Body of pancreas (tissue), 4 donors: ENCODE results near the gene HSPA12B. TPM values are rescaled to one million over a fixed set of nuclear protein-coding genes. Genes with fewer than 3 reads are reported as not detected.

Source experiments
- ATAC-seq: fragments of 150-250 bp; one replicate; pipeline ENCODE4 v1.9.1; 2016
- DNase-seq, 4 donors: peaks; one replicate each; pipeline ENCODE4 v3.0.0-alpha.2; 2019
- H3K27ac ChIP-seq, 4 donors: fragments of 200-600 bp; sonication (generic); 1 replicate in 3 of 4; 2 replicates in 1 of 4; pipeline versions ENCODE4 v1.5.1 to v1.6.1; 2016 to 2019; ENCODE audit warnings: mild to moderate bottlenecking in 1 of 4, mixed read lengths in 1 of 4, moderate library complexity in 1 of 4
- H3K27me3 ChIP-seq, 2 donors: fragments of 200-600 bp; sonication (generic); one replicate each; pipeline ENCODE4 v1.6.0; 2016; ENCODE audit warnings: mild to moderate bottlenecking in 1 of 2
- H3K36me3 ChIP-seq, 2 donors: fragments of 200-600 bp; sonication (generic); replicated peaks in 1 of 2; 2 replicates each; pipeline ENCODE4 v1.5.1; 2016; ENCODE audit warnings: low read depth in 2 of 2; ENCODE audit not compliant: insufficient read depth in 1 of 2
- H3K4me1 ChIP-seq: fragments of 200-600 bp; sonication (generic); one replicate; pipeline ENCODE4 v1.6.0; 2016
- H3K4me3 ChIP-seq, 2 donors: fragments of 200-600 bp; sonication (generic); 1 replicate in 1 of 2; 2 replicates in 1 of 2; pipeline ENCODE4 v1.5.1; 2016 to 2019
- H3K9me3 ChIP-seq, 3 donors: fragments of 200-600 bp; sonication (generic); 1 replicate in 2 of 3; 2 replicates in 1 of 3; pipeline ENCODE4 v1.5.1; 2016
- CTCF ChIP-seq, 7 experiments: fragments of 450-650 bp in 4 of 7; fragments of 200-600 bp in 3 of 7; sonication (generic) in 3 of 7; IDR thresholded peaks; one replicate each; pipeline ENCODE4 v1.5.1; 2016 to 2019; ENCODE audit warnings: antibody characterized with exemption in 7 of 7
- POLR2A ChIP-seq, 3 donors: fragments of 450-650 bp; IDR thresholded peaks; one replicate each; pipeline ENCODE4 v1.6.1; 2016; ENCODE audit warnings: antibody characterized with exemption in 3 of 3, mild to moderate bottlenecking in 2 of 3
- WGBS, 2 donors: methylation state at CpG; one replicate each; pipeline ENCODE4 v1.1.5; 2017; 5-methylcytosine and 5-hydroxymethylcytosine counted together
- intact Hi-C: fragments of 100-400 bp; cut with DNase I; formaldehyde crosslinking; loops from one replicate; pipeline ENCODE4 v1.15.1; 2023
- total RNA-seq, 2 donors: library from RNA; depleted of rRNA; stranded (reverse); fragments of >200 nt; gene quantifications; one replicate each; pipeline ENCODE4 v1.1.0, GENCODE V29; 2016

The HSPA12B gene
- total RNA-seq, 2 donors from 2014 or later = 3.3 to 4.4 TPM

GRCh38 chr20:3753501-3754275 lies 21.2 kb downstream of the HSPA12B start:
- Histone ChIP-seq H3K4me1 (peaks cover 32% of the 10 kb centered on the region), H3K36me3 (no peaks in the 10 kb centered on the region), H3K9me3 (no peaks in the 10 kb centered on the region), H3K27me3 (peaks cover 0 to 13% of the 10 kb centered on the region in 2 donors), H3K27ac (no peak overlapping the region), H3K4me3 (no peak overlapping the region)
- 87 to 88% methylated on average over 17 to 25 of the region's 26 CpGs for WGBS, 2 donors
- DNase-seq (no peak), ATAC-seq (no peak)
- intact Hi-C loops = no loop called here
- no peak for TF ChIP-seq CTCF (IDR thresholded peaks at IDR 0.05)
- TF ChIP-seq POLR2A (IDR thresholded peaks at IDR 0.05) = no peak

GRCh38 chr20:3754276-3754630 lies 21.8 kb downstream of the HSPA12B start:
- Histone ChIP-seq H3K4me1 (peaks cover 31% of the 10 kb centered on the region), H3K4me3 (no peak overlapping the region), H3K36me3 (no peaks in the 10 kb centered on the region), H3K27ac (no peak overlapping the region), H3K9me3 (no peaks in the 10 kb centered on the region), H3K27me3 (peaks cover 0 to 13% of the 10 kb centered on the region in 2 donors)
- WGBS, 2 donors = 91 to 92% methylated on average over 10 to 16 of the region's 16 CpGs
- no peak for ATAC-seq
- intact Hi-C loops = no loop called here
- no peak for DNase-seq
- TF ChIP-seq CTCF (IDR thresholded peaks at IDR 0.05) (no peak), POLR2A (IDR thresholded peaks at IDR 0.05) (no peak)

DNA sequence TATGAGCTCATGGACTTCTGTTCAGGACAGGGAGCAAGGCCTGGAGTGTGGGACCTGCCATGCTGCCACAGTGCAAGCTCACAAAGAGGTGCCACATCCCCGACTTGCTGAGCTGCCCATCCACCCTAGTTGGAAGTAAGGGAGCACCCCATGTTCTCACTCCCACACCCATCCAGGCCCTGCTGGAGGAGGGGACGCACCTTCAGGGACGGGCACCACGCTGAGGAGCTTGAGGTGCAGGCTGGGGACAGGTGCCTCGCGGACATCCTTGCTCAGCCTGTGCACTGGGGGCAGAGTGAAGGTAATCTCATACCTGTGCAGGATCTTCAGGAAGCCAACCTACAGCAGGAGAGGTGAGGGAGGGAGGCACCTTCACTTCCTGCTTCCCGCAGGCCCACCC lies 22.8 kb downstream of the HSPA12B start:
- WGBS, 2 donors = 76 to 100% methylated on average over 3 to 7 of the region's 7 CpGs
- peaks cover 21% of the 10 kb centered on the region for H3K4me1 ChIP-seq
- no peaks in the 10 kb centered on the region for H3K36me3 ChIP-seq
- no peak overlapping the region for H3K27ac ChIP-seq
- H3K4me3 ChIP-seq = no peak overlapping the region
- DNase-seq (no peak), ATAC-seq (no peak)
- TF ChIP-seq POLR2A (IDR thresholded peaks at IDR 0.05) = no peak
- TF ChIP-seq CTCF (IDR thresholded peaks at IDR 0.05) = no peak
- intact Hi-C loops = no loop called here
- H3K9me3 ChIP-seq = no peaks in the 10 kb centered on the region
- H3K27me3 ChIP-seq = peaks cover 0 to 2% of the 10 kb centered on the region in 2 donors

- ATAC-seq (no peak), DNase-seq (no peak)
- H3K27ac ChIP-seq = no peak overlapping the region
- H3K27me3 ChIP-seq = no peaks in the 10 kb centered on the region
- H3K9me3 ChIP-seq = no peaks in the 10 kb centered on the region
- H3K4me3 ChIP-seq = no peak overlapping the region
- intact Hi-C loops = no loop called here
- no peaks in the 10 kb centered on the region for H3K36me3 ChIP-seq
- no peak for TF ChIP-seq POLR2A (IDR thresholded peaks at IDR 0.05)
- peaks cover 18% of the 10 kb centered on the region for H3K4me1 ChIP-seq
- WGBS, 2 donors = 88 to 91% methylated on average over 3 to 4 of the region's 5 CpGs
These were observed 23.5 kb downstream of the HSPA12B start for GRCh38 chr20:3755814-3756480.

DNA sequence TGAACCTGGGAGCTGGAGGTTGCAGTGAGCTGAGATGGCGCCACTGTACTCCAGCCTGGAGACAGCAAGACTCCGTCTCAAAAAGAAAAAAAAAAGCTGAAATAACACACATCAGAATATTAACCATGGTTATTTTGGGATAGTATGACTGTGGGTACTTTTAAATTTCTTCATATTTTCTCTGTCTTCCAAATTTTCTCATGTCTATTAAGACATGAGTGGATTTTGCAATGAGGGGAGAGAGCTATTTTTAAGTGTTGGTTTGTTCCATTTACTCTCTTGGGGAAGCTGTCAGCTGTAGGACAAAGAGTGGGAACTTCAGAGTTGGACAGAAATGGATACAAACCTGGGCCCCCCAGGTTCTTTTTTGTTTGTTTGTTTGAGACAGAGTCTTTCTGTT lies 24.8 kb downstream of the HSPA12B start:
- Histone ChIP-seq H3K27me3 (no peaks in the 10 kb centered on the region), H3K4me3 (no peak overlapping the region), H3K9me3 (no peaks in the 10 kb centered on the region), H3K4me1 (peaks cover 6% of the 10 kb centered on the region), H3K36me3 (no peaks in the 10 kb centered on the region), H3K27ac (no peak overlapping the region)
- 76 to 92% methylated on average over 2 of the region's 2 CpGs for WGBS, 2 donors
- intact Hi-C loops = no loop called here
- ATAC-seq (no peak), DNase-seq (no peak)
- no peak for TF ChIP-seq POLR2A (IDR thresholded peaks at IDR 0.05)
- TF ChIP-seq CTCF (IDR thresholded peaks at IDR 0.05) = no peak
